ENCODE data around the gene AURKAIP1.

Gene AURKAIP1

DNA sequence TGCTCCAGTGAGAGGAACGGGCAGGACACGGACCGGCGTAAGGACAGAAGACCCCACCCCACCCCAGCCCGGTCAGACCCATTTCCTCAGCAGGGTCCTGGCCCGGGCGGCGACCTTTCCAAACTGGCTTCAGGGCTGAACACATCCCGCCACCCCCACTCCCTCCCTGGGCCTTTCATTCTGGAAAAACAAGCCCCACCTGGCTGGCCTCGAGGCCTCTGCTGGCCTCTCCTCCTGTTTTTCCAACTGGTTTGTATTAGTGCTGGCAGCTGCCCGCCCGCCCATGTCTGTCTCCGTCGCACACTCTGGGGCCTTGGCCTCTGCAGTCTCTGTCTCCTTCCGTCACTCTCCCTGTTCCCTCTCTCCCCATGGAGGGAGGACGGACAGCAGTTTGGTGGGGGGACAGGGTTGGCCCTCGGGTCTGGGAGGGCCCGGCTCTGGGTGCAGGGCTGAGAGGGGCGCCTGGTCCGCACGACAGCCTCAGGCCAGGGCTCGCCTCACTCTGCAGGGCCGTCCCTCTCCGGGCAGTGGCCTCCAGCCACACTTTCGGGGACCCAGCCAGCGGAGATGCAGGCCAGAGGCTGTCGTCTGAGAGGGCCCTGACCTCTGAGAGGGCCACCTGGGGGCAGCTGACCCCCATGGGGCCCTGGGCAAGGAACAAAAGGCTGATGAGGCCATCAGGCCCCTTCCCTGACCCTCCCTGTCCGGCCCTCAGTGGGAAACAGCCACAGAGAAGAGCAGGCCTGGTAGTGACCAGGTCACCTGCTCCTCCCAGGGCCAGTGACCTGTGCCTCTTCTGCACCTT, 15.1 kb downstream of the AURKAIP1 start:
- no peak for DNase-seq

DNA sequence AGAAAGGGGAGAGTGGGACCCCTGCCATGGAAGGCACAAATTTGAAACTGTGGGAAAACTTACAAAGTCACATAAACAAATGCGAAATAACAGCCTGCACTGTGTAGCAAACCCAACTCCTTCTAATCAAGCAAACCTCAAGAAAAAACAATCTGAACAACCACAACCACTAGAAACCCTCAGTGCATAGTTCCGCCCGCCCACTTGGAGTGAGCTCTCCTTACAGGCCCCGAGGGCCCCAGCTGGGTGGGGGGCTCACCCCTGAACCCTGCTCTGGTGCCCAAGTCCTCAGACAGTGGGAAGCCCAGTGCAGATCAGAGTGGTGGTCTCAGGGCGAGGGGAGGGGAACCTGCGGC, 15.7 kb downstream of the AURKAIP1 start:
- DNase-seq = no peak

DNA sequence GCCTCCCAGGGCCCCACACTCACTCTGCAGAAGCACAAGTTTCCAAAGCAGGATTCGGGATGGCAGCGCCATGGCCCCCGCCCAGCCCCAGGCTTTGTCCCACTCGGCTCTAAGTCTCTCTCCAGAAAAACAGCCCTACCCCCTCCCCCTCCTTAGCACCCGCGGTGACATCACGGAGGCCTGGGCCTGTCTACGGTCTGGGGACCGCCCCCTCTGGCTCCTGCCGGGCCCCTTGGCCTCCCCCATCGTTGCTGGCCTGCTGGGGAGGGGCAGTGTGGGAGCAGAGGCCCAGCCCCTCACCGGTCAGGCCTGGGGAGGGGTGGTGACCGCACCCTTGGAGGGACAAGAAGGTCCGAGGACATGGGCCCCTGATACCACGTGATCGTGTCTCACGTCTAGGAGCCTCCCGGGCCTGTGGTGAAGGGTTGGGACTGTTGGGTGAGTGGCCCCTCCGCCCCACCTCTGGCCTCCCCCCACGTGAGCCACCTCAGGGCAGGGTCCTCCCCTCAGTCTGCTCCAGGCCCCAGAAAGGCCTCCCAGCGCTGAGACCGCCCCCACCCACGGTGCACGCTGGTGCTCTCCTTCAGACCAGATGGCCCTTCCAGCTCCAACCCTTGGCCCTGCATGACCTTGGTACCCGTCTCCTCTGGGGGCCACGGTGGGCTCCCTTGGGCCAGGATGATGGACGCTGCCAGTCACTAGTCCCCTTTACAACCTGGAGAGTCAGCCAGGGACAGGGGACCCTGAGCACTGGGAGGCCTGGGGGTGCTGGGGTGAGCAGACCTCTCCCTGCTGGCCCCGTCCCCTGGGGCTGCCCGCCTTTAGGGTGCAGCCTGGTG, 16.4 kb downstream of the AURKAIP1 start, which contains the start of gene MXRA8:
MXRA8 (minus strand) TSS at position 123 of the 839 bp plus-strand sequence; CDS start at position 72, 51 bp downstream.
- DNase-seq = no peak

DNA sequence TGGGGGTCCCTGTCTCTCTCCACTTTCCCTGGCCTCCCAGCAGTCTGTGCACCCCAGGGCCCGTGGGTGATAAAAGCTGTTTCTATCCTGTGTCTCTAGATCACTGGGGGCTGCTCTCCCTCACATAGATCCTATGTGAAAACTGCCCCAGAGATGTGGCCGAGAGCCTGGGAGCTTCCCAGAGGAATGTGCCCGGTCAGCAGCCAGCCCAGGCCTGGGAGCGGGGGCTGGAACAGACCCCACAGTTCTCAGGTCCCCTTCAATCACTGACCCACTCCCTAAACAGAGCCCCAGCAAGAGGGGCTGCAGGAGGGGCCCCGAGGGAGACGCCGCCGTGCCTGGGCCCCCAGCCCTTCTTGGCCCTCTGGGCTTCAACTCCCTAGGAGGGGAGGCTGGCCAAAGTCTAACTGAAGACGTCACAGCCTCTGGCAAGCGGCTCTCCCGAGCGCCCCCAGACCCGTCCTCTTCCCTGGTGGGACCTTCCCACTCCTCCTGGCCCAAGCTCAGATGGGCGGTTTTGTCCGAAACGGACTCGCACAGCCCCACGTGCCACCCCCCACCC, 17.1 kb downstream of the AURKAIP1 start:
- DNase-seq = no peak

DNA sequence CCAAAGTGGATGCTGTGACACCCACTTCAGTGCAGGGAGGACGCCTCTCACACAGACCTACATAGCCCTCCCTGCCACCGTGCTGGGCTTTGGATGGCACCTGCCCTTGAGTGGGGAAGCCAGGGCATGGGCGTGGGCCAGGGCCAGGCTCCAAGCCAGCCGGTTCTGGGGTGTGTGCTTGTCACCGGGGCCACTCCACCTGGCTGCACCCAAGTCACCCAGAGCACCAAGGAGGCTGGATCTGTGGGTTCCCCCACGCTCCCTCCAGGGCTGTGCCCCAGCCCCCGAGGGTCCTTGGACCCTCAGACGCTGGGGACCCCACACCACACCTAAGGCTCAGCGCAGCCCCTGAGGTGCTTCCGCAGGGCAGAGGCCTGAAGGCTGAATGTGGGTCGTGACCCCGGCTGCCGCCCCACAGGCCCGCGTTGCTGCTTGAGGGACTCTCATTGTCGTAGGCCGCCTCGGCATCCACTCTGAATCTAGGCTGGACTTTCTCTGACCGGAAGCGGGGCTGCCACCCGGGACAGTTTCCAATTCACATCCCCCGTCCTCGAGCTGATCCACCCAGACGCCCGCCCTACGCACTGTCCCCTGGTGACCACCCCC, 18.1 kb downstream of the AURKAIP1 start:
- no peak for DNase-seq

DNA sequence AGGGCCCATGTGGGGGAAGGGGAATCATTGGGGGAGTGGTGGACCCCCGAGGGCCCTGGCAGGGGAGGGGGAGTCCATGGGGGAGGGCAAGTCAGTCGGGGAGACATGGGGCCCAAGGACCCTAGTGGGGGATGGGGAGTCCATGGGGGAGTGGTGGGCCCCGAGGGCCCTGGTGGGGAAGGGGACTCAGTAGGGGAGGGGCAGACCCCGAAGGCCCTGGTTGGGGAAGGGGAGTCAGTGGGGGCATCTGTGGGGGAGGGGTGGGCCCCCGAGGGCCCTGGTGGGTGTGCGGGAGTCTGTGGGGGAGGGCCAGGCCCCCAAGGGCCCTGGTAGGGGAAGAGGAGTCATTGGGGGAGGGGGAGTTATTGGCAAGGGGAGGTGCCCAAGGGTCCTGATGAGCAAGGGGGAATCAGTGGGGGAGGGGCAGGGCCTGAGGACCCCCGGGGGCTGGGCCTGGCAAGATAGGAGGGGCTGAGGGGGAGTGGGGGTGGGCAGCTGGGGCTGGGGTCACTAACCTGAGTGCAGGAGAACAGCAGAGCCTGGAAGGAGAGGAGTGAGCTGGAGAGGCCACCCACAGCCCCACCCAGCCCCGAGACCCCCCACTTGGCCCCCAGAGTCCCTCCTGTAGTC, 18.7 kb downstream of the AURKAIP1 start:
- no peak for DNase-seq

DNA sequence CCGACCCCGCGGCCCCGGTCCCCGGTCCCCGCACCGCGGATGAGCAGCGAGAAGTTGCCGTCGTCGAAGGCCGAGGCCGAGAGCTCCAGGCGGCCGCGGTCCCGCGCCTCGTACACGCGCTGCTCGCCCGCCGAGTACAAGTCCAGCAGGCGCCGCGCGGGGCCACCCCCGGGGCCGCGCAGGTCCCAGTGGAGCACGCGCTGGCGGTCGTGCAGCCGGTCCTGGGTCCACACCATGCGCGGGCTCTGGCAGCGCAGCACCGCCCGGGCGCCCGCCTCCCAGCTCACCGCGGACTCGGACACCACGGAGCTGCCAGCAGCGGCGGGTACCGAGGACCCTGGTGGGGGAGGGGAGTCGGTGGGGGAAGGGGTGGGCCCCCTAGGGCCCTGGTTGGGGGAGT, 19.6 kb downstream of the AURKAIP1 start:
- no peak for DNase-seq

DNA sequence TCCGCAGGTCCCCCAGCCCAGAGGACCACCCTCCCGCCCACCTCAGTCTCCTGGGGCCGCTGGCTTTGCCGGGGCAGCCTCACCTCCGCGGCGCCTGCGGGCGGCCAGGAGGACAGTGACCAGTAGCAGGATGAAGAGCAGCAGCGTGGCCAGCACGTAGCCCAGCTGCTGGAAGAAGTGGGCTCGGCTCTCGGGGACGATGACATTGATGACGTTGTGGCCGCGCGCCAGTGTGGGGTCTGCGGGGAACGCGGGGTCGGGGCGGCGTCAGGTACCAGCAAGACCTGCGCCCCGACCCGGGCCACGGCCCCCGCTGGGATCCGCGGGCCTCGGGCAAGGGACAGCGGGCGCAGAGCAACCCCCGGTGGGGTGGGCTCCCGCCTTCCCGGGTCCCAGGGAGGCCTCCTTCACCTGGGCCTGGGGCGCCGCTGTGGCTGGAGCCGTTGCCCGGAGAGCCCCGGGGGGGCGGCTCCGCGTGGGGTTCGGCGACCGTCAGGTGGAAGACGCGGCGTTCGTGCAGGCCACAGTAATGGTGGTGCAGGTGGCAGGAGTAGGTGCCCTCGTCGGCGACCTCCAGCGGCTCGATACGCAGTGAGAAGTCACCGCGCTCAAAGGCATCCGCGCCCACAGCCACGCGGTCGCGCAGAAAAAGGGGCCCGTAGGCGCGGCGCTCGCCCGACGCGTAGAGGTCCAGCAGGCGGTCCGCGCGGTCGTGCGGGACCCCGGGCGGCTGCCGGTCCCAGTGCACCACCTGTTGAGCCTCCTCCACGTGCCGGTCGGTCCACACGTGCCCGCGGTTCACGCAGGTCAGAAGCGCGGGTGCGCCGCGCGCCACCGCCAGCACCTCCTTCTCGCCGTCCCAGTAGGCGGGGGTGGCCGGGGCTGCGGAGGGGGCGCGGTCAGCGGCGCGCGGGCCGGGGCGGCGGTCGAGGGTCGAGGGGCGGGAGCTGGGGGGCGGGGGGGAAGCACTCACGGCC, 20.4 kb downstream of the AURKAIP1 start:
- peak; percentile 21 for DNase-seq

DNA sequence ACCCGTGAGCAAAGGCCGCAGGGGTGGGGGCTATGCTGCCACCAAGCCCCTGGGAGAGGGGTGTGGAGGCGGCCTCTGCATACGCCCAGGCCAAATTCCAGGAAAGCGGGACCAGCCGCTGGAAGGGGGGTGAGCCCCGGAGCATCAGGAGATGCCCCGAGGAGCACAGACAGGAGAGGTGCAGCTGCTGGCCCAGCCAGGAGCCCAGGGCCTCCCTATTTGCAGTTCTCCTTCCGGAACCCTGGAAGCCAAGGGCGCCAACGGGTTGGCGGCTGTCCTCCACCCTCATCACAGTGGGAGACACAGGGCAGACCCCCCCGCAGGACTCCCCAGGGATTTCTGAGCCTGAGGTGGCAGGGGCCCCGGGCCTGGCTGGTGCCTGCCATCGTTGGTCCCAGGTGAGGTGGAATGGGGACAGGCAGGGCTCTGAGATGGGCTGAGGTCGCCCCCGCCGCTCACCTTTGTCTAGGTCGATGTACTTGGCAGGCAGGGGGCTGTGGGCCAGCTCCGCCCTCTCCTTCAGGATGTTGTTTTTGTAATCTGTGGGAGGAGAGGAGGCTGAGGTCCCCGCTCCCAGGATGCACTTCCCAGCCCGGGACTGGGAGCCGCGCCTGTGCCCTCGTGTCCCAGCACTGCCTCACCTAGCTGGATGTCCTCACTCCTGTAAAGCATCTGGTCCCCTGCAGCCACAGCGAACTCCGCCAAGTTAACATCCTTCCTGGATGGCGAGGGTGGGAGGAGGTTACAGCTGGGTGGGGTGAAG, 21.4 kb downstream of the AURKAIP1 start:
- DNase-seq = no peak

DNA sequence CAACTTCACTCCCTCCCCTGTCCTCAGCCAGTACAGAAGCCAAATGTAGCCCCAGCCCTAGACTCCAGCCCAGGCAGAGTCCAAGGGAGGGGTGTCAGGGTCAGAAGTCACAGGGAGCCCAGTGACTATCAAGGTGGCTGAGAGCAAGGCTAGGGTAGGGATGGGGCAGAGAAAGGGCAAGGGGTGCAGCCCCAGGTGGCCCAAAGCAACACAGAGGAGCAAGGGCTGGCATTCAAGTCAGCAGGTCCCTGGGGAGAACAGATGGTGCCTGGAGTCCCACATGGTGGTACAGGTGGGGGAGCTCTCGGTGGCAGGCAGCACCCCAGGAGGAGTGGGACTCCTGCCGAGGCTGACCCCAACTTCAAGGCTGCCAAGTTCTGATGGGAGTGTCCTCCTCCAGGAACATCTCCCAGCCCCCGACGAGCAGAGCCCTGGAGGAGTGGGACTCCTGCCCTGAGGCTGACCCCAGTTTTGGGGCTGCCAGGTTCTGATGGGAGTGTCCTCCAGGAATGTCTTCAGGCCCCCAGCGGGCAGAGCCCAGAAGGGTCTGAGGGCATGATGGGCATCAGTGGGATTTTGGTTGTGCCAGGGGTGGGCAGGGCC, 22.1 kb downstream of the AURKAIP1 start:
- DNase-seq = no peak

DNA sequence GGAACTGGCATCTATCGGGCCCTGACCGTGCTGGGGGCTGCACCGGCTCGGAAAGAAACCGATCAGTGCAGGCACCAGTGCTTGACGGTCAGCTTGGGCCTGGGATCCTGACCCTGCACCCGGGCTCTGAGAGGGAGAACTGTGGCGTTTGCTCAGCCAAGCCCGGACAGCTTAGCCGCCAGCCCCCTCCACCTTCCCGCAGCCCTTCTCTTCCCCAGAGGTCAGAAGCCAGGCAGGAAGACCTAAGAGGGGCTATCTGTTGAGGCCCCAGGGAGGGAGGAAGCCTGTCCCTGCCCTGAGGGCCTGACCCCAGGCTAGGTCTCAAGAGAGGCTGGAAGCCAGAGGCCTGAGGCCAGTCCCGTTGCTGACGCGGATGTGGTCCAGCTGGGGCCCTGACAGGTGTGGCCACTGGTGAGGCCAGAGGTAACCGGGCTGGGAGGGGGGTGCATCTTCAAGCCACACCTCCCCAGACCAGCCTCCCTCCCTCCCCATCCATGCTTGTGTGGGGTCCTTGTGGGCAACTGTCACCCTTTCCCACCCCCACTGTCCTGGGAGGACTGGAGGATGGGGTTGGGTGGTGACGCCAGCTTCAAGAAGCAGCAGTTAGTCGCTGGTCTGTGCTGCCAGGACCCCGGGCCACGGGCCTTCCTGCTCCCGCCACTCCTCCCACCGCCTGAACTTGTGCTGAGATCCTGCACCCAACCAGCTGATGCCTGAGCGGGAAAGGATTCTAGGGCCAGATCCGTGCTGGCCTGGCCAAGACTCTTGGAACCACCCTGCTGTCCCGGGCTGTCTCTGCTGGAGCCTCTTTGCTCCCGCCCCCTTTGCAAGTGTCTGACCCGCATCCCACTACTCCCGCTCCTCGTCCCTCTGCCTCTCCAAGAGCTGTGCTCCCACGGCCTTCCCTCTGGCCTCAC, 23.2 kb downstream of the AURKAIP1 start:
- no peak for DNase-seq

DNA sequence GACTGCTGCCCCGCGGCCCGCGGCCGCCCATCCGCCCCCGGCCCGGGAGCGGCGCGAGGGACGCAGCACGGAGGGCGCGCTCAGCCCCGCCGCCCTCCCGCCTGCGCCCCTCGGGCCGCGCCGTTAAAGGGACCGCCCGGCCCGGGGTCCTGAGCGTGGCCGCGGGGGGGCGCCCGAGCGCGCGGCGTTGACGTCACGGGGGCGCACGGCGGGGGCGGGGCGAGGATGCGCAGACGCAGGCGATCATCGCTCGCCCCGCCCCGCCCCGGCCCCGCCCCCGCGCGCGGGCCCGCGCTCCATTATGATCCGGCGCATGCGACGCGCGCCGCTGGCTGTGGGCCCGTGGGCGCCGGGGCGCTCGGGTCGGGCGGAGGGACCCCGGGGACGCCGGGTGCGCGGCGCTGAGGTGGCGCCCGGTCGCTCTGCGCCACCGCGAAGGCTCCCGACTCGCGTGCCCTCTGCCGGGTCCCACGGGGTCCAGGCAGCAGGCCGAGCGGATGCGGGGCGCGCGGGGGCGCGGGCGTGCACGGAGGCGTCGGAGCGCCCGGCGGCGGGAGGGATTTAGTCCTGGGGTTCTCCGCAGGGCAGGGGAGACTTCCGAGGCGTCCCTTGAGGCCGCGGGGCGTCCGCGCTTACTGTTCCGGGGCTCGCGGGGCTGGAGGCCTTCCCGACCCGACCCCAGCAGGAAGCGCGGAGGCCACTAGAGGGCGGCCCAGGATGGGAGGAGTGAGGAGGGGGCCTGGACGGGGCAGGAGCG, 25.6 kb downstream of the AURKAIP1 start, which contains the start of gene DVL1:
DVL1 (minus strand) TSS at position 163 of the 757 bp plus-strand sequence. CDS start 353 bp downstream, outside the sequence.
- DNase-seq = peak; percentile 66

DNA sequence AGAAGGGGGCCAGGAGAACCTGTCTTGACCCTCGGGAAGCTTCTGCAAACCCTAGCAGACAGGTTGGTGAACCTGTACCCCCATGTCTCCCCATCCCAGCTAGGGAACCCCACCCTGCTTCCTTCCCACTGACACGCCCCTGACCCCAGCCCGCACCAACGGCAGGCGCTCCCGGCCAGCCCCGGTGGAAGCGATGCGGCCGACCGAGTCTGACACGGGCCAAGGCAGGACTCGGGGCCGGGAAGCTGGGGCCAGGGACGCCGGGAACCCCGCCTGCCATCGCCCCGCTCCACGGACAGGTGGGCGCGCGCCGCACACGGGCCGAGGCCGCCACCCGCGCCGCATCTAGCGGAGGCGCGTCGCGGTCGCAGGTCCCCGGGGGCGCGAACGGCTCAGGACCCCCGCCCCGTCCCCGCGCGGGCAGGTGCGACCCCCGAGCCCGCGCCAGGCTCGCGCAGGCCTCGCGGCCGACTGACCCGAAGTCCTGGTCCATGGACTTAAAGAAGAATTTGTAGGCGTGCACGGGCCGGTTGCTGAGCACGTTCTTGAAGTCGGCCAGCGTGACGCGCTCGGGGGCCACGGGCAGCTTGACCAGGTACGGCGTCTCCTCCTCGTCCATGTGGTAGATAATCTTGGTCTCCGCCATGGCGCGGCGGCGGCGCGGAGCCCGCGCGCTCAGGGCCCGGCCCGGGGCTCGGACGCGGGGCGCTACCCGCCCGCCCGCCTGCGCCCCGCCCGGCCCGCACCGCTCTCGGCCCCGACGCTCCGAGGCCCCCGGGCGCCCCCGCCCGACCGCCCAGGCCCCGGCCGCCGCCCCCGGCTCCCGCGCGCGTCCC, 26.4 kb downstream of the AURKAIP1 start:
- DNase-seq = no peak

DNA sequence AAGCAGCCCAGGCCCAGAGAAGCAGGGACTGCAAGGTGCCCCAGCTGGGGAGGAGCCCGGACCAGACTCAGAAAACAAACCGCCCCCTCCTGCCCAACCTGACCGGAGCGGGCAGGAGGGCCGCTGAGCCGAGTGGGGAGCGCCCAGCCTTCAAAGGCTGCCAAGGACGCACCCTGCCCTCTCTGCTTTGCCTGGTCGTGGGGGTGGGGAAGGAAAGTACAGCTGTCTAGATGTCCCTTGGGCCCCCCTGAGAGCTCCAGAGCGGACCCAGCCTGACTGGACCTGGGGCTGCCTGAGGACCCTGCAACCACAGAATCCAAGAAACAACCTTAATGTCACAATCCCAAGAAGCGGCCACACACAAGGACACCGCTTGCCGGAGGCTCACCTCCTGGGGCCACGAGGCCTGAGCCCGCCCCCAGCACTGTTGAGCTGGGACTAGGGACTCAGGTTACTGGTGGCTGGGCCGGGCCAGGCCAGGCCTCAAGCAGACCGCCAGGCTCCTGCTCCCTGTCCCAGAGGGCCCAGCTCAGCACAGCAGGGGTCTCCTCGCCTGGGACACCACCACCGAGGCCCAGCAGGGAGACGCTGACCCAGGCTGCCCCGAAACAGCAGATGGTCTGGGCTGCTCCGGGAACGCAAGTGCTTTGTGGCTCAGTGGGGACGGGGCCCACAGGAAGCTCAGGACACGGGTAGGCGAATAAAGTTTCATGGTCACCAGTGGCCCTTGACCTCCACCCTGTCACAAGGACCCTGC, 27.2 kb downstream of the AURKAIP1 start:
- no peak for DNase-seq

DNA sequence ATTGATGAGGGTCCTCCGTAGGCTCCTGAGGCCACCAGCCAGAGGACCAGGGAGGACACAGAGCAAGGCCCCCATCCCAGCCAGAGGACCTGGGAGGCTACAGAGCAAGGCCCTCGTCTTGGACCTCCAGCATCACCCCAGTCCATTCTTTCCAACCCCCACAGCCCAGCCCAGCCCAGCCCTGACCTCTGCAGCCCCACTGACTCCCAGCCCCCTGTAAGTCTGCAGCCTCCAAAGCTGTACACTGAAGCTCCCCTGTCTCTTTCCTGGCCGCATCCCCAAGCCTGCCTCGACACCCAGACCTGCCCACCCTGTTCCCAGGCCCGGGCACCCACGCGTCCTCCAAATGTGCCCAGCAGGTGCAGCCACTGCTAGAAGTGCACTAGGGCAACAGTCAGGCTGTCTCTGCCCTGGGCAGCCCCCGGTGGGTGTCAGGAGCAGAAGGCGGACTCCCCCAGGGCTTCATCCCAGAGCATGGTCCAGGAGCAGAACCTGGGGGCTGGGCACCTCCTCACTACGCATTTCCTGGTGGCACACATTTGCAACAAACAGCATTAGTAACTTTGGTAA, 27.9 kb downstream of the AURKAIP1 start:
- DNase-seq = no peak

DNA sequence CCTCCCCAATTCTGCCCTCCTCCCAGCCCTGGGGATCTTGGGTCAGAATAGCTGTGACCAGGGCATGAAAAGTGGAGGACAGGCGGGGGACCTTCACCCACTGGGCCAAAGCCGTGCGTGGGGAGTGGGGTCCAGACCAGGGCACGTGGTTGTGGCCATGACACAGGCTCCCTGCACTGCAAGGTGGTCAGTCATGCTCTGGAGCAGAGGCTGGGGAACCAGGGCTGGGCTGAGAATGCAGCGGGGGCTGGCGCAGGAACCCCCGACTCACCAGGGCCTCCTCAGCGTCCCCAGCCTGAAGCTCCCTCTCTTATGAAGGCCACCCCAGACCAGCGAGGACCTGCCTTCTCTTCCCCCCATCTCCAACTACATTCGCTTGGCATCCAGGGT, 28.5 kb downstream of the AURKAIP1 start:
- no peak for DNase-seq

Data from activated naive CD4-positive, alpha-beta T cell treated with Interleukin-2 at 50 U/mL for 16 hours (primary cell).